ENCODE results near the gene WTIP.
A peak's percentile ranks its signal among the peaks of the same experiment; 100 is the strongest.
"Not testable (repeated sequence)": the region's sequence is repeated elsewhere in the genome, so short reads cannot be mapped to it uniquely, and the experiment has no call there.

Gene WTIP

GRCh38 chr19:34480971-34481841 lies at the start of gene WTIP:
Gene WTIP (plus strand): TSS chr19:34481758. CDS start chr19:34481975, 217 bp downstream.
- Mint-ChIP-seq H3K4me3 (peak within 1 kb of the TSS; percentile 66), H3K27me3 (peaks cover 44% of the 10 kb centered on the region), H3K36me3 (ENCODE audit: insufficient read depth) (peaks cover 3% of the 10 kb centered on the region), H3K9me3 (no peaks in the 10 kb centered on the region), H3K4me1 (peaks cover 7% of the 10 kb centered on the region), H3K27ac (ENCODE audit: low read depth) (no peak within 1 kb of the TSS)
- ATAC-seq (replicated peaks; ENCODE audit: extremely low read depth, poor library complexity, severe bottlenecking) (no peak), DNase-seq (ENCODE audit: low spot score in 2 of 2) (no peak)

- DNase-seq (ENCODE audit: low spot score in 2 of 2): no peak
- Mint-ChIP-seq H3K27me3 (no peaks in the 10 kb centered on the region), H3K4me3 (no peak overlapping the region), H3K27ac (ENCODE audit: low read depth) (no peak overlapping the region), H3K4me1 (peaks cover 30% of the 10 kb centered on the region), H3K9me3 (no peaks in the 10 kb centered on the region), H3K36me3 (ENCODE audit: insufficient read depth) (peaks cover 48% of the 10 kb centered on the region)
- ATAC-seq (replicated peaks; ENCODE audit: extremely low read depth, poor library complexity, severe bottlenecking): no peak
These were observed 48.8 kb upstream of the WTIP start for GRCh38 chr19:34432797-34433196.

GRCh38 chr19:34436716-34437115 lies 44.8 kb upstream of the WTIP start:
- no peak for DNase-seq (ENCODE audit: low spot score in 2 of 2)
- Mint-ChIP-seq H3K36me3 (ENCODE audit: insufficient read depth) (peaks cover 72% of the 10 kb centered on the region), H3K4me3 (no peak overlapping the region), H3K27ac (ENCODE audit: low read depth) (no peak overlapping the region), H3K9me3 (no peaks in the 10 kb centered on the region), H3K27me3 (no peaks in the 10 kb centered on the region), H3K4me1 (peaks cover 12% of the 10 kb centered on the region)
- no peak for ATAC-seq (replicated peaks; ENCODE audit: extremely low read depth, poor library complexity, severe bottlenecking)

- H3K4me1 Mint-ChIP-seq: peaks cover 6% of the 10 kb centered on the region
- H3K27ac Mint-ChIP-seq (ENCODE audit: low read depth): no peak overlapping the region
- DNase-seq (ENCODE audit: low spot score in 2 of 2) (no peak), ATAC-seq (replicated peaks; ENCODE audit: extremely low read depth, poor library complexity, severe bottlenecking) (no peak)
- H3K4me3 Mint-ChIP-seq: no peak overlapping the region
- H3K27me3 Mint-ChIP-seq: no peaks in the 10 kb centered on the region
- H3K36me3 Mint-ChIP-seq (ENCODE audit: insufficient read depth): peaks cover 84% of the 10 kb centered on the region
- H3K9me3 Mint-ChIP-seq: no peaks in the 10 kb centered on the region
These were observed 33.4 kb upstream of the WTIP start for GRCh38 chr19:34448191-34448590.

- Mint-ChIP-seq H3K4me1 (peaks cover 6% of the 10 kb centered on the region), H3K27me3 (no peaks in the 10 kb centered on the region), H3K27ac (ENCODE audit: low read depth) (no peak overlapping the region), H3K4me3 (no peak overlapping the region), H3K36me3 (ENCODE audit: insufficient read depth) (peaks cover 74% of the 10 kb centered on the region), H3K9me3 (no peaks in the 10 kb centered on the region)
- ATAC-seq (replicated peaks; ENCODE audit: extremely low read depth, poor library complexity, severe bottlenecking): no peak
- DNase-seq (ENCODE audit: low spot score in 2 of 2): no peak
These were observed 28.8 kb upstream of the WTIP start for GRCh38 chr19:34452723-34453122.

GRCh38 chr19:34454091-34454490 lies 27.5 kb upstream of the WTIP start:
- no peak for DNase-seq (ENCODE audit: low spot score in 2 of 2)
- no peaks in the 10 kb centered on the region for H3K9me3 Mint-ChIP-seq
- H3K4me1 Mint-ChIP-seq: peaks cover 6% of the 10 kb centered on the region
- peaks cover 76% of the 10 kb centered on the region for H3K36me3 Mint-ChIP-seq (ENCODE audit: insufficient read depth)
- no peak overlapping the region for H3K27ac Mint-ChIP-seq (ENCODE audit: low read depth)
- ATAC-seq (replicated peaks; ENCODE audit: extremely low read depth, poor library complexity, severe bottlenecking): no peak
- no peak overlapping the region for H3K4me3 Mint-ChIP-seq
- no peaks in the 10 kb centered on the region for H3K27me3 Mint-ChIP-seq

- peaks cover 76% of the 10 kb centered on the region for H3K36me3 Mint-ChIP-seq (ENCODE audit: insufficient read depth)
- ATAC-seq (replicated peaks; ENCODE audit: extremely low read depth, poor library complexity, severe bottlenecking): no peak
- no peak overlapping the region for H3K4me3 Mint-ChIP-seq
- DNase-seq (ENCODE audit: low spot score in 2 of 2): no peak
- no peaks in the 10 kb centered on the region for H3K27me3 Mint-ChIP-seq
- no peaks in the 10 kb centered on the region for H3K9me3 Mint-ChIP-seq
- H3K27ac Mint-ChIP-seq (ENCODE audit: low read depth): no peak overlapping the region
- peaks cover 6% of the 10 kb centered on the region for H3K4me1 Mint-ChIP-seq
These were observed 26.9 kb upstream of the WTIP start for GRCh38 chr19:34454685-34455084.

- H3K9me3 Mint-ChIP-seq, H3K27me3 Mint-ChIP-seq: not testable (repeated sequence)
These were observed 25.6 kb upstream of the WTIP start for GRCh38 chr19:34455783-34456480.

GRCh38 chr19:34457446-34457845 lies 24.1 kb upstream of the WTIP start:
- Mint-ChIP-seq H3K4me3 (no peak overlapping the region), H3K9me3 (no peaks in the 10 kb centered on the region), H3K27ac (ENCODE audit: low read depth) (no peak overlapping the region), H3K4me1 (peaks cover 6% of the 10 kb centered on the region), H3K36me3 (ENCODE audit: insufficient read depth) (peaks cover 82% of the 10 kb centered on the region), H3K27me3 (no peaks in the 10 kb centered on the region)
- no peak for ATAC-seq (replicated peaks; ENCODE audit: extremely low read depth, poor library complexity, severe bottlenecking)
- DNase-seq (ENCODE audit: low spot score in 2 of 2): no peak

More at GRCh38 chr19:34455783-34456480, 25.6 kb upstream of the WTIP start:
- H3K4me1 Mint-ChIP-seq; DNase-seq (ENCODE audit: low spot score in 2 of 2); H3K27ac Mint-ChIP-seq (ENCODE audit: low read depth); H3K4me3 Mint-ChIP-seq; ATAC-seq (replicated peaks; ENCODE audit: extremely low read depth, poor library complexity, severe bottlenecking): not testable (repeated sequence)
- peaks cover 77% of the 10 kb centered on the region for H3K36me3 Mint-ChIP-seq (ENCODE audit: insufficient read depth)

GRCh38 chr19:34458677-34459076 lies 22.9 kb upstream of the WTIP start:
- Mint-ChIP-seq H3K4me3 (no peak overlapping the region), H3K9me3 (no peaks in the 10 kb centered on the region), H3K4me1 (peaks cover 6% of the 10 kb centered on the region), H3K27me3 (no peaks in the 10 kb centered on the region), H3K27ac (ENCODE audit: low read depth) (no peak overlapping the region), H3K36me3 (ENCODE audit: insufficient read depth) (peaks cover 83% of the 10 kb centered on the region)
- ATAC-seq (replicated peaks; ENCODE audit: extremely low read depth, poor library complexity, severe bottlenecking) (no peak), DNase-seq (ENCODE audit: low spot score in 2 of 2) (no peak)

- H3K36me3 Mint-ChIP-seq (ENCODE audit: insufficient read depth): peaks cover 83% of the 10 kb centered on the region
- H3K9me3 Mint-ChIP-seq: no peaks in the 10 kb centered on the region
- H3K4me3 Mint-ChIP-seq: no peak overlapping the region
- no peaks in the 10 kb centered on the region for H3K27me3 Mint-ChIP-seq
- no peak overlapping the region for H3K27ac Mint-ChIP-seq (ENCODE audit: low read depth)
- DNase-seq (ENCODE audit: low spot score in 2 of 2) (no peak), ATAC-seq (replicated peaks; ENCODE audit: extremely low read depth, poor library complexity, severe bottlenecking) (no peak)
- peaks cover 6% of the 10 kb centered on the region for H3K4me1 Mint-ChIP-seq
These were observed 21.9 kb upstream of the WTIP start for GRCh38 chr19:34459614-34460013.

- Mint-ChIP-seq H3K36me3 (ENCODE audit: insufficient read depth) (peaks cover 87% of the 10 kb centered on the region), H3K9me3 (no peaks in the 10 kb centered on the region), H3K4me3 (no peak overlapping the region), H3K27me3 (no peaks in the 10 kb centered on the region), H3K4me1 (peaks cover 6% of the 10 kb centered on the region), H3K27ac (ENCODE audit: low read depth) (peak overlapping the region; percentile 12)
- no peak for ATAC-seq (replicated peaks; ENCODE audit: extremely low read depth, poor library complexity, severe bottlenecking)
- DNase-seq (ENCODE audit: low spot score in 2 of 2): no peak
These were observed 20.0 kb upstream of the WTIP start for GRCh38 chr19:34461375-34462100.

Measured in central memory CD8-positive, alpha-beta T cell (primary cell).